SH-SY5Y (cell line): ENCODE data around the gene ASB1.

Source experiments
- GATA2 ChIP-seq: IDR thresholded peaks from 2 replicates; pipeline ENCODE4 v1.6.1; 2011; ENCODE audit warnings: mild to moderate bottlenecking, low read depth, low read length
- GATA3 ChIP-seq: IDR thresholded peaks from 2 replicates; pipeline ENCODE4 v1.6.1; 2011; ENCODE audit warnings: low read depth, mild to moderate bottlenecking, low read length, moderate library complexity

- no peak for TF ChIP-seq GATA2
- no peak for TF ChIP-seq GATA3
These were observed 8.3 kb upstream of the ASB1 start for GRCh38 chr2:238418196-238418998.
